Measurements from ENCODE around the gene SCN2B.

DNA sequence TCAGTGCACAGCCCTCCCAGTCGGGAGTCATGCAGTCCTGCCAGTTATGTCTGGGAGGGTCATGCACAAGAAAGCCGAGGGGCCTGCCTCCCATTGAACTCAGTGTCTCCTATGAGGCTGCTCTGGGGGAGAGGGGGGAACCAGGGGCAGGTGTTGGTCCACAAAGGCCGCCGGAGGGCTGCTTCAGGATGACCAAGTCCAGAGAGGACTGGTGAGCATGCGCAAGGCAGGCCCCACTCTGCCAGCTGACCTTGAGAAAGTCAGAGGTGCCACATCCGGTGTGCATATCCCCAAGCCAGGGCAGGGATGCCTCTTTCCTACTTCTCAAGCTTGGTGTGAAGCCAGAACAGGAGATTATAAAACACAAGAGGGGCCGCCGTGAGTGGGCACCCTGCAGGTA is 28.2 kb downstream of the SCN2B start:
- TF ChIP-seq POLR2A (IDR thresholded peaks at IDR 0.05; ENCODE audit: insufficient read depth in 1 of 2, low read depth in 2 of 2, low read length in 2 of 2), result no peak
- TF ChIP-seq ZNF12 (CRISPR knock-in tag; IDR thresholded peaks at IDR 0.05), result no peak
- no peak for TF ChIP-seq ZNF782 (CRISPR knock-in tag; IDR thresholded peaks at IDR 0.05; ENCODE audit: borderline replicate concordance)
- no peak for TF ChIP-seq RAD51 (IDR thresholded peaks at IDR 0.05; ENCODE audit: borderline replicate concordance)
- no peak for TF ChIP-seq HNF4A (CRISPR knock-in tag; IDR thresholded peaks at IDR 0.05)
- TF ChIP-seq ZNF232 (CRISPR knock-in tag; IDR thresholded peaks at IDR 0.05; ENCODE audit: borderline replicate concordance), result no peak
- no peak for TF ChIP-seq ZNF709 (CRISPR knock-in tag; IDR thresholded peaks at IDR 0.05)
- TF ChIP-seq, protein P1, sequence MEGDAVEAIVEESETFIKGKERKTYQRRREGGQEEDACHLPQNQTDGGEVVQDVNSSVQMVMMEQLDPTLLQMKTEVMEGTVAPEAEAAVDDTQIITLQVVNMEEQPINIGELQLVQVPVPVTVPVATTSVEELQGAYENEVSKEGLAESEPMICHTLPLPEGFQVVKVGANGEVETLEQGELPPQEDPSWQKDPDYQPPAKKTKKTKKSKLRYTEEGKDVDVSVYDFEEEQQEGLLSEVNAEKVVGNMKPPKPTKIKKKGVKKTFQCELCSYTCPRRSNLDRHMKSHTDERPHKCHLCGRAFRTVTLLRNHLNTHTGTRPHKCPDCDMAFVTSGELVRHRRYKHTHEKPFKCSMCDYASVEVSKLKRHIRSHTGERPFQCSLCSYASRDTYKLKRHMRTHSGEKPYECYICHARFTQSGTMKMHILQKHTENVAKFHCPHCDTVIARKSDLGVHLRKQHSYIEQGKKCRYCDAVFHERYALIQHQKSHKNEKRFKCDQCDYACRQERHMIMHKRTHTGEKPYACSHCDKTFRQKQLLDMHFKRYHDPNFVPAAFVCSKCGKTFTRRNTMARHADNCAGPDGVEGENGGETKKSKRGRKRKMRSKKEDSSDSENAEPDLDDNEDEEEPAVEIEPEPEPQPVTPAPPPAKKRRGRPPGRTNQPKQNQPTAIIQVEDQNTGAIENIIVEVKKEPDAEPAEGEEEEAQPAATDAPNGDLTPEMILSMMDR (CRISPR knock-in tag; IDR thresholded peaks at IDR 0.05), result no peak
- TF ChIP-seq NAIF1 (CRISPR knock-in tag; IDR thresholded peaks at IDR 0.05; ENCODE audit: borderline replicate concordance), result no peak
- TF ChIP-seq ZNF335 (CRISPR knock-in tag; IDR thresholded peaks at IDR 0.05), result no peak
- TF ChIP-seq SOX13 (IDR thresholded peaks at IDR 0.05), result no peak
- no peak for TF ChIP-seq SOX13 (CRISPR knock-in tag; conservative IDR thresholded peaks at IDR 0.05 in 1 of 2, IDR thresholded peaks at IDR 0.05 in 1 of 2)
